ENCODE measurements around the gene BET1.

The BET1 gene

GRCh38 chr7:93955304-93955703 is 48.9 kb downstream of the BET1 start:
- no peak for DNase-seq

- DNase-seq: no peak
Measured at GRCh38 chr7:93949423-93949822, 54.7 kb downstream of the BET1 start.

- no peak for DNase-seq
Measured at GRCh38 chr7:93948873-93949272, 55.3 kb downstream of the BET1 start.

- DNase-seq: no peak
Measured at GRCh38 chr7:93948106-93948505, 56.0 kb downstream of the BET1 start.

GRCh38 chr7:93945756-93946535 is 58.2 kb downstream of the BET1 start:
- no peak for DNase-seq

GRCh38 chr7:93945083-93945482 is 59.1 kb downstream of the BET1 start:
- no peak for DNase-seq

- DNase-seq: no peak
Measured at GRCh38 chr7:93944673-93945072, 59.5 kb downstream of the BET1 start.

GRCh38 chr7:93943816-93944540 is 60.2 kb downstream of the BET1 start:
- DNase-seq: no peak
